A549 (cell line): ENCODE measurements around the gene SDC4.

Source experiments
- CBX2 ChIP-seq: fragments of 200-600 bp; sonication (generic); IDR thresholded peaks from 2 replicates; pipeline ENCODE4 v1.6.1; 2016; ENCODE audit warnings: low read depth, mild to moderate bottlenecking, borderline replicate concordance
- CEBPB ChIP-seq, 2 experiments: fragments of >200 bp in 1 of 2; sonication (Bioruptor Twin) in 1 of 2; formaldehyde crosslinking in 1 of 2; IDR thresholded peaks; 2 replicates each; pipeline ENCODE4 v1.6.1; 2012 to 2016
- NFE2L2 ChIP-seq: fragments of 150-350 bp; conservative IDR thresholded peaks from 2 replicates; pipeline ENCODE4 v1.6.1; 2014; ENCODE audit warnings: low read length
- POLR2A ChIP-seq: IDR thresholded peaks from 2 replicates; pipeline ENCODE4 v1.6.1; 2012; ENCODE audit warnings: mild to moderate bottlenecking, low read length
- RAD21 ChIP-seq, 2 experiments: fragments of >200 bp in 1 of 2; sonication (Bioruptor Twin) in 1 of 2; formaldehyde crosslinking in 1 of 2; IDR thresholded peaks in 1 of 2; conservative IDR thresholded peaks in 1 of 2; 2 replicates in 1 of 2; 3 replicates in 1 of 2; pipeline ENCODE4 v1.6.1; 2012 to 2018; ENCODE audit warnings: inconsistent platforms in 1 of 2
- TF ChIP-seq, protein P1 (sequence below): fragments of 450-650 bp; IDR thresholded peaks from 2 replicates; pipeline ENCODE4 v1.6.1; 2014; ENCODE audit warnings: antibody characterized with exemption
- TF ChIP-seq, protein P2 (sequence below): fragments of >200 bp; sonication (Bioruptor Twin); formaldehyde crosslinking; IDR thresholded peaks from 3 replicates; pipeline ENCODE4 v1.5.1; 2016
- TF ChIP-seq, protein P3 (sequence below): IDR thresholded peaks from 2 replicates; pipeline ENCODE4 v1.6.1; 2012; ENCODE audit warnings: low read depth, borderline replicate concordance
- TF ChIP-seq, protein P4 (sequence below): IDR thresholded peaks from 2 replicates; pipeline ENCODE4 v1.6.1; 2012

DNA sequence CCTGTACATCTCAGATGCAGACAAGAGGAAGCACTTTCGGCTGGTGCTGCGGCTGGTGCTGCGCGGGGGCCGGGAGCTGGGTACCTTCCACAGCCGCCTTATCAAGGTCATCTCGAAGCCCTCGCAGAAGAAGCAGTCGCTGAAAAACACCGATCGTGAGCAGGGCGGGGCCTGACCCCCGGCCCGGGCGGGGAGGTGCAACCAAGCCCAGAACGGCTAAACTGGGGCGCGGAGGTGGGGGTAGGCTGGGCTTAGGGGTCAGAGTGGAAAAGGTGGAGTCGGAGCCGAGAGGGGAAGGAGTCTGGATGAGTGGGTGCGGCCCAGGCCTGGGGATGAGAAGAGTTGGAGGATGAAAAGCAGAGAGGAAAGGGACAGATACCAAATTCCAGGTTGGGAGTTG lies 36.0 kb downstream of the SDC4 start:
- TF ChIP-seq POLR2A = no peak
- TF ChIP-seq, protein P1, sequence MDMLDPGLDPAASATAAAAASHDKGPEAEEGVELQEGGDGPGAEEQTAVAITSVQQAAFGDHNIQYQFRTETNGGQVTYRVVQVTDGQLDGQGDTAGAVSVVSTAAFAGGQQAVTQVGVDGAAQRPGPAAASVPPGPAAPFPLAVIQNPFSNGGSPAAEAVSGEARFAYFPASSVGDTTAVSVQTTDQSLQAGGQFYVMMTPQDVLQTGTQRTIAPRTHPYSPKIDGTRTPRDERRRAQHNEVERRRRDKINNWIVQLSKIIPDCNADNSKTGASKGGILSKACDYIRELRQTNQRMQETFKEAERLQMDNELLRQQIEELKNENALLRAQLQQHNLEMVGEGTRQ = no peak
- no peak for TF ChIP-seq NFE2L2
- TF ChIP-seq CBX2 = no peak
- TF ChIP-seq CEBPB (IDR thresholded peaks at IDR 0.05) = no peak
- TF ChIP-seq, protein P2, sequence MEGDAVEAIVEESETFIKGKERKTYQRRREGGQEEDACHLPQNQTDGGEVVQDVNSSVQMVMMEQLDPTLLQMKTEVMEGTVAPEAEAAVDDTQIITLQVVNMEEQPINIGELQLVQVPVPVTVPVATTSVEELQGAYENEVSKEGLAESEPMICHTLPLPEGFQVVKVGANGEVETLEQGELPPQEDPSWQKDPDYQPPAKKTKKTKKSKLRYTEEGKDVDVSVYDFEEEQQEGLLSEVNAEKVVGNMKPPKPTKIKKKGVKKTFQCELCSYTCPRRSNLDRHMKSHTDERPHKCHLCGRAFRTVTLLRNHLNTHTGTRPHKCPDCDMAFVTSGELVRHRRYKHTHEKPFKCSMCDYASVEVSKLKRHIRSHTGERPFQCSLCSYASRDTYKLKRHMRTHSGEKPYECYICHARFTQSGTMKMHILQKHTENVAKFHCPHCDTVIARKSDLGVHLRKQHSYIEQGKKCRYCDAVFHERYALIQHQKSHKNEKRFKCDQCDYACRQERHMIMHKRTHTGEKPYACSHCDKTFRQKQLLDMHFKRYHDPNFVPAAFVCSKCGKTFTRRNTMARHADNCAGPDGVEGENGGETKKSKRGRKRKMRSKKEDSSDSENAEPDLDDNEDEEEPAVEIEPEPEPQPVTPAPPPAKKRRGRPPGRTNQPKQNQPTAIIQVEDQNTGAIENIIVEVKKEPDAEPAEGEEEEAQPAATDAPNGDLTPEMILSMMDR = no peak
- TF ChIP-seq, protein P3, sequence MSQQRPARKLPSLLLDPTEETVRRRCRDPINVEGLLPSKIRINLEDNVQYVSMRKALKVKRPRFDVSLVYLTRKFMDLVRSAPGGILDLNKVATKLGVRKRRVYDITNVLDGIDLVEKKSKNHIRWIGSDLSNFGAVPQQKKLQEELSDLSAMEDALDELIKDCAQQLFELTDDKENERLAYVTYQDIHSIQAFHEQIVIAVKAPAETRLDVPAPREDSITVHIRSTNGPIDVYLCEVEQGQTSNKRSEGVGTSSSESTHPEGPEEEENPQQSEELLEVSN = no peak
- TF ChIP-seq RAD21 (conservative IDR thresholded peaks at IDR 0.05 in 1 of 2, IDR thresholded peaks at IDR 0.05 in 1 of 2) = no peak
- TF ChIP-seq, protein P4, sequence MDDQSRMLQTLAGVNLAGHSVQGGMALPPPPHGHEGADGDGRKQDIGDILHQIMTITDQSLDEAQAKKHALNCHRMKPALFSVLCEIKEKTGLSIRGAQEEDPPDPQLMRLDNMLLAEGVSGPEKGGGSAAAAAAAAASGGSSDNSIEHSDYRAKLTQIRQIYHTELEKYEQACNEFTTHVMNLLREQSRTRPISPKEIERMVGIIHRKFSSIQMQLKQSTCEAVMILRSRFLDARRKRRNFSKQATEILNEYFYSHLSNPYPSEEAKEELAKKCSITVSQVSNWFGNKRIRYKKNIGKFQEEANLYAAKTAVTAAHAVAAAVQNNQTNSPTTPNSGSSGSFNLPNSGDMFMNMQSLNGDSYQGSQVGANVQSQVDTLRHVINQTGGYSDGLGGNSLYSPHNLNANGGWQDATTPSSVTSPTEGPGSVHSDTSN = no peak
